ENCODE results near the gene HDAC4. TPM values are rescaled to one million over a fixed set of nuclear protein-coding genes. Genes with fewer than 3 reads are reported as not detected.

HDAC4 gene
- polyA plus RNA-seq, 1 experiment: 8.9 TPM

- no peak overlapping the region for H3K27ac ChIP-seq (ENCODE audit: low read depth, low read length)
- ChIA-PET CTCF (no interaction called here), POLR2A (no interaction called here)
- no peaks in the 10 kb centered on the region for H3K27me3 ChIP-seq (ENCODE audit: control insufficient read depth, insufficient read depth, low read length)
- TF ChIP-seq CTCF (IDR thresholded peaks at IDR 0.05; ENCODE audit: low read depth, low read length): no peak
- no peak for DNase-seq (ENCODE audit: low read depth, low spot score)
- no peak overlapping the region for H3K4me3 ChIP-seq (ENCODE audit: low read depth, low read length)
- H3K9me3 ChIP-seq (ENCODE audit: control insufficient read depth, insufficient read depth, low read length): no peaks in the 10 kb centered on the region; the same call in 1 of the 2 replicates
Measured at GRCh38 chr2:239372835-239373234, 28.0 kb downstream of the HDAC4 start.

DNA sequence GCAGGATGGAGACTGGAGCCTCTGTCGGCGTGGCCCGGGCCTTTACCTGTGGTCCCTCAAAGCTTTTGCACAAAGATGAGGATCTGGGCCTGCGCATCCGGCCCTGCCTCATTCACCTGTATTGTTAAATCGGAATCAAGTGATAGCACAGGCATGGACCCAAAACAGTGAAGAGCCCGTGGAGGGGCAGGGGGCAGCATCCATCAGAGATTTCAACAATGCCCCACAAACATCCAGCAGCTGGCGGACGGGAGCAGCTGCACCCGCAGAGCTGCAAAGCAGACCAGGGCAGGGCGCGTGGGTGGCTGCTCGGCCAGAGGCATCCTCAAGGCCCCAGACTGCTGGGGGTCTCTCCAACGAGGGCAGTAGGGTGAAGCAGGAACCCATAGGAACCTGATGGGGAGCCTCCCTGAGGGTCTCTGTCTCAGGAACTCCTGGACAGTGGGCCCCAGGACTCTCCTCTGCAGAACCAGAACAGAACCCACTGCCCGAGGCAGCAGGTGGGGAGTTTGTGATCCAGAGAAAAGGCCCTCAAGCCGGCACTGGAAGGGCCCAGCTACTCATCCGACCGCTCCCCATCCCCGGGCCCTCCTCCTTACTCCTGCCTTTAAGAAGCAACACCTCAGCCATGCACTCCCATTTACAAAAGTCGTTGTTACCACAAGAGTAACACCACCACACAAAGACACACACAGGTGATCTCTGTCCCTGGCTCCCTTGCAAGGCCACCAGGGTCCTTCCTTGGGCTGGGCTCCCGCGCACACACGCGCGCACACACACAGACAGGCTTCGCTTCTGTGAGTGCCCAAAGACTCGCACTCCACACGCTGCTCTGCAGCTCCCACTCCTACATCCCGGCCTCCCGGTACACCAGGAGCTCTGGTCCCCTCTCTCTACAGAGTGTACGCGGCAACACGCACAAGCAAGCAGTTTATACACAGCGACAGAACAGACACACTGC, 28.8 kb downstream of the HDAC4 start:
- TF ChIP-seq CTCF (IDR thresholded peaks at IDR 0.05; ENCODE audit: low read depth, low read length): no peak
- ChIA-PET CTCF (no interaction called here), POLR2A (no interaction called here)
- Histone ChIP-seq H3K27ac (ENCODE audit: low read depth, low read length) (no peak overlapping the region), H3K27me3 (ENCODE audit: control insufficient read depth, insufficient read depth, low read length) (no peaks in the 10 kb centered on the region), H3K9me3 (ENCODE audit: control insufficient read depth, insufficient read depth, low read length) (no peaks in the 10 kb centered on the region; the same call in 1 of the 2 replicates), H3K4me3 (ENCODE audit: low read depth, low read length) (no peak overlapping the region)
- no peak for DNase-seq (ENCODE audit: low read depth, low spot score)

GRCh38 chr2:239370876-239371725, 29.7 kb downstream of the HDAC4 start:
- DNase-seq (ENCODE audit: low read depth, low spot score): no peak

DNA sequence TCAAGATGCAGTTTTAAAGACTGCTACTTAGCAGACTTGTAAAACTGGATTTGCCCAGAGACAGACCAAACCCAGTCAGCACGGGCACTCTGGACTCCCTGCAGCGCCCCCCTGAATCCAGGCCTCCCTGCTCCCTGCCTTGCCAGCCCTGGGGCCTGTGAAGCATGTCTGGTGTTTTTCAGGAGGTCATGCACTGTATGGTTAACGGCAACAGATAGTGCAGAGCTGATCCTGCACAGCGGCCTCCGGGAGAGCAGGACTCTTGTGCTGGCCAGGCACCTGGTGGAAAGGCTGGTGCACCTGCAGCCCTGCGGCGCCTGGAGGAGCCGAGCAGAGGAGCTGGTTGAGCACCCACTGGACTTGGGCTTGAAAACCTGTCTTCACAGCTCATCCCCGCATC, 30.4 kb downstream of the HDAC4 start:
- Histone ChIP-seq H3K27me3 (ENCODE audit: control insufficient read depth, insufficient read depth, low read length) (no peaks in the 10 kb centered on the region), H3K4me3 (ENCODE audit: low read depth, low read length) (no peak overlapping the region), H3K27ac (ENCODE audit: low read depth, low read length) (no peak overlapping the region), H3K9me3 (ENCODE audit: control insufficient read depth, insufficient read depth, low read length) (no peaks in the 10 kb centered on the region; the same call in 1 of the 2 replicates)
- TF ChIP-seq CTCF (IDR thresholded peaks at IDR 0.05; ENCODE audit: low read depth, low read length): no peak
- POLR2A ChIA-PET: no interaction called here
- CTCF ChIA-PET: no interaction called here
- no peak for DNase-seq (ENCODE audit: low read depth, low spot score)

More at GRCh38 chr2:239370876-239371725, 29.7 kb downstream of the HDAC4 start:
- TF ChIP-seq CTCF (IDR thresholded peaks at IDR 0.05; ENCODE audit: low read depth, low read length): no peak
- Histone ChIP-seq H3K9me3 (ENCODE audit: control insufficient read depth, insufficient read depth, low read length) (no peaks in the 10 kb centered on the region; the same call in 1 of the 2 replicates), H3K27ac (ENCODE audit: low read depth, low read length) (no peak overlapping the region), H3K4me3 (ENCODE audit: low read depth, low read length) (no peak overlapping the region), H3K27me3 (ENCODE audit: control insufficient read depth, insufficient read depth, low read length) (no peaks in the 10 kb centered on the region)
- ChIA-PET CTCF (no interaction called here), POLR2A (no interaction called here)

All from AG04450 (cell line).